Amniotic stem cell (primary cell): Measurements from ENCODE around the gene OXNAD1.
"Not testable (repeated sequence)": the region's sequence is repeated elsewhere in the genome, so short reads cannot be mapped to it uniquely, and the experiment has no call there.

Source experiments
- DNase-seq: peaks from one replicate; lab custom pipeline; 2025; lab: John Stamatoyannopoulos, UW

Gene OXNAD1

DNA sequence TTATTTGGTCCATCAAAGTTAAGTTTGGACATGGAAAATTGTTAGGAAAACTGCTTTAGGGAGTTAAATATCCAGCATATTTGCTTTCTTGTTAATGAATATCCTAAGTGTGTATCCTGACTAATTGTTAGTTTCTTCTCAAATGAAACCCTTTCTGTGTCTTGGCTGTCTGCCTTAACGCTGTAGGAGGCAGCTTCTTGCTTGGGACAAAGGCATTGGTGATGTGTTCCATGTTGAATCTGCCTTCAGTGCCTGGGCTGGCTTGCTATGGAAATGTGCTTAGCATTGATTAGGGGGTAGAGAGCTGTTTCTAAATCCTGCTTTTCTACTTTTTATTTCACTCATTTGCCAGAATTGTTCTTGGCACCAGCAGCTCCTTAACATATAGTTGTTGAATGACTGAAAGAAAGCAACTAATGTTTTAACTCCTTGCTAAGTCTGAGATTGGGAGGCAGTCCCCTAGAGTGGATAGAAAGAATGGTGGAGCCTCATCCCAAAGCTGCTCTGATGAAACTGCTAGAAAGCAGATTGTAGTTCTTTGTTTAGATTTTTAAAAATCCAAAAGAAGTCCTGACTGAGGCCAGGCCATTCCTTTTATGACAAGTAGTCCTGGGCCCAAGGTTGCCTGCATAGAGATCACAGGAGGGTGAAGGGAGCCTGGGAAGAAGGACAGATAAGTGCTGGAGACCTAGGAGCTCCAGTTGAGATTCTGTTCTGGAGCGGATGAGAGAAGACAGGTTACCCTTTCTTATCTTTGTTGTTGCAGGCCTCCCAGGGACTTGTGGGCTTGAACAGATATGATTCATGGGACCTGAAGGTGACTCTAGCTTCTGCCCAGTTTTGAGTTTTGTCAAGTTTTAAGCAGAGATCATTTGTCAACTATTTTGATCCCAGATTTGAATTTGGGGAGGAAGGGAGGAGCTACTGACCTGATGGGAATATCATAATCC is 39.3 kb downstream of the OXNAD1 start:
- DNase-seq = no peak

DNA sequence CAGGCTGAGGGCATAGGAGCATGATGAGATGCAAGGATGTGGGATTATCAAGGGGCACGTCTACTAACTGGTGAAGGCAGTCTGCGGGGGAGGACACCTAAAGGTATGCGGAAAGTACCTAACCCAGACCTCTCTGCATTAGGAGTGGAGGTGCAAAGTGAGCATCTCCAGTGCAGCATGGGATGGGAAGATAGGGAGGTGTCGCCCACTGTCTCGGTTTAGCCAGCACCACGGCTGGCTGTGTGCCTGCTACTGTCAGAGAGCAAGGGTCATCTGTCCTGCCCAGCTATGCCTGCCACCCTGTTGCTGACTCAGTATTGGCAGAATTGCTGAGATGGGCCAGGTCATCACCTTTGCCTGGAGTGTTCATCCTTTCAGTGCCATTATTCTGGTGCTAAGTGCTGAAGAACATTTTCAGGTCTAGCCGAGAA is 40.1 kb downstream of the OXNAD1 start:
- no peak for DNase-seq

DNA sequence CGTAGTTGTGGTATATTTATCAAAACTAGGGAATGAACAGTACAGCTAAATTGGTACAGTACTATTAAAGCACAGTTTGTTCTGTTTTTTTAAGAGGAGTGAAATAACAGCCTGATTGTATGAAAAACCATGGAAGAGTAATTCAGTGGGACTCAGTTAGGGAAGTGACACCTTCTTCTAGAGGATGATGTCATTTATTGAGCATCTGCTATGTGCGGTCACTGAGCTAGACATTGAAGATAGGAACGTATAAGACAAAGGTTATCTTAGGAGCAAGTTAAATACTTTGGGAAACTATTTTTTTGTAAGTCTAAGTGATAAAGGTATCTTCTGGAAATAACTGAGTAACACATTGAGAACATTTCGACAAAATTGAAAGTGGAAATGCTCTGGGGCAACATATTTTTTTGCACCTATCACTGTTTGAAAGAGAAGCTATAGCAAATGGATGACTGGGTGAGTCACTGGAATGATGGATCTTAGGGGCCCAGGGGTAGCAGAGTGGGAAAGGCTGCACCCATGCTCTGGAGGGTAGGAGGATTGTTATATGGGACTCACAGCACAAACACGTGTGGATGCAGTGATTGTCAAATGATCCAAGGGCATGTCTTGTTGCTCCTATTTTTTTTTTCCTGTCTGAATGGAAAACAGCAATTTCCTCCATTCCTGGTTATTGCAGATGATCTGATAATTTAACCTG is 43.0 kb downstream of the OXNAD1 start:
- no peak for DNase-seq

DNA sequence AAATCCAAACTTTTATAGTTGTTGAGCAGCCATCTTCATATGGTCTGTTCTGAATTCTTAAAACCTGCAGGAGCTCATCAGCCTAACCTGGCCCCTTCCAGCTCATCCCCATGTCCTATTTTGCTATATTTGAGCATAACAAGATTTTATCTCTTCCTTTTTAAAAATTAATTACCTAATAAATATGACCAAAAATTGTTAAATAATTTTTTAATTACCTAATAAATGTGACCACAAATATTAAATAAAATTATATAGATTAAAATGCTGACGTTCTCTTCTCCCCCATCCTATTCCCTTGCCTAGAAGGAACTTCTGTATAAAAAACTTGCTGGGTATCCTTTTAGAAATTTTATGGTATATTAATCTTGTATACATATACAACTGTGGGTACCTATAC is 43.7 kb downstream of the OXNAD1 start:
- no peak for DNase-seq

DNA sequence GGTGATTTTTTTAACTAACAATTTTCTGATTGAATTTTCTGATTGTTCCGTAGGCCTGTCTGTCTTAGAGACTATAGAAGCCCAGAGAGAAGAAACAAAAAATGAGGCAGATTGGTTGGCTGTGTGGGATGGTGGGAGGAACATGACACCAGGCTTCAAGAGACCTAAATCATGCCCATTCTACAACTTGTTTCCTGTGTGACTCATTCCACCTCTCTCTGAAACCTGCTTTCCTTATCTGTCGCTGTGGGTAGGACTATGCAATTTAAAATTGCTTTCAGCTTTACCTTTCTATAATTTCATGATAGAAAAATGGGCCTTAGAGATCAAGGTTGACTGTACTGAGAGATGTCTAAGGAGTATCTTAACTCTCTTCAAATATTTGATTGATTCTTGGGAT is 44.5 kb downstream of the OXNAD1 start:
- DNase-seq = no peak

DNA sequence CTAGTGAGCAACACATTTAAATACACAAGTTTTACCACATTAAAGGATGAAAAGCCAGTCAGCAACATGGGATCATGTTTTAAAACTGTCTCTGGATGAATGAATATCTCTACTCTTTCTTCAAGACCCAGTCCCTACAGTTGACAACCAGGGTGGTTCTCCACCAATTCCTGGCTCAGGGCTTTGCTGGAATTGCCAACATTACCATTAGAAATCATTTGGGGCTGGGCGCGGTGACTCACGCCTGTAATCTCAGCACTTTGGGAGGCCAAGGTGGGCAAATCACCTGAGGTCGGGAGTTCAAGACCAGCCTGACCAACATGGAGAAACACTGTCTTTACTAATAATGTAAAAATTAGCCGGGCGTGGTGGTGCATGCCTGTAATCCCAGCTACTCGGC is 45.5 kb downstream of the OXNAD1 start:
- DNase-seq = not testable (repeated sequence)

DNA sequence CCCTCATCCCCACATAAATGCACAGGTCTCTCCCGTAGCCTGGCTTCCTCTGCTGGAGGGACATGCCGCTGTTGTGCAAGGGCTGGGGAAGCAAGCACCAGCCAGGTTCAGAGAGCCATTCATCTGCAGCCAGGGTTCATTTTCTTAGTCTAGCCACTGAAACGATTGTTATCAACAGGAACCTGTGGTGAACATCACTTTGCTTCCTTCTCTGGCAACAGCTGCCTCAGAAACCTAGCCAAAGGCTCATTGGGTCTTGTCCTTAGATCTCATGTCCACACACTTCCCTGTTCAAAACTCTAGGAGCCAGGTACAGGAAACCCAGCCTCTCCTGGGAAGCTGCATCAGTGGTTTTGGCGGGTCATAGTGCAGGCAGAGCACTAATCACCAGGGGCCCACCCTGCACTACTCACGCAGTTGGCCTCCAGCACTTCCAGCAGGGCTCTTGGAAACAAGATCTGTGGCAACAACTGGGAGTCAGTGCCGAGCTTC is 47.0 kb downstream of the OXNAD1 start:
- DNase-seq = no peak

DNA sequence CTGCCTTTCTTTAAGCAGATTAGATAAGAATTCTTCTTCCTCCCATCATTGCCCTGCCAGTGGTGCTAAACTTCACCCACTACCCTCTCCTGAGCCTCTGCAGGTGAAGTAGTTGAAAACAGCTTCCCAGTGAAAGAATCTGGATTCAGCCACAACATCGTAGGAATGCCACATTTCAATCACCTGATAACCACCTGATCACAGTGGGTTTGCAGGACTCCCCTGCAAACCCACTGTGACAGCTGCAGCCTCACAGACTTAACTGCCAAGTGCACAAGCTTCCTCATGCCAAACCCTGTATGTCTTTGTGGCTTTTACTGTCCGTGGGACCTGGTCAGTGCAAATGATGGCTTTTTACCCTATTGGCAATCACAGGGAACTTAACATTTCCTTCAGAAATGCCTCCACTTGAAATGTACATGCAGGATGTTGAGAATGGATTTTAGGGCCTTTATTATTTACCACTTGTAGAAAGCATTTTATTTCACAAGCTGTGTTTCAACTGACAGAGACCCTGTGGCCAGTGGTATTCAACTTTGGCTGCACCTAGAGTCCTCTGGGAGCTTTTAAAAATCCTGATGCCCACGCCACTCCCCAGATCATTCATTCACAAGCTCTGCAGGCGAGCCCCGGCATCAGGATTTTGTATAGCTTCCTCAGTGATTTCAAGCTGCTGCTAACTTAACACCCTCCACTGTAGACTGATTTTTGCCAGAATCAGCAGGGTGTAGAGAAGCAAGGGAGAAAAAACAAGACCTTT is 49.1 kb downstream of the OXNAD1 start:
- DNase-seq = no peak

DNA sequence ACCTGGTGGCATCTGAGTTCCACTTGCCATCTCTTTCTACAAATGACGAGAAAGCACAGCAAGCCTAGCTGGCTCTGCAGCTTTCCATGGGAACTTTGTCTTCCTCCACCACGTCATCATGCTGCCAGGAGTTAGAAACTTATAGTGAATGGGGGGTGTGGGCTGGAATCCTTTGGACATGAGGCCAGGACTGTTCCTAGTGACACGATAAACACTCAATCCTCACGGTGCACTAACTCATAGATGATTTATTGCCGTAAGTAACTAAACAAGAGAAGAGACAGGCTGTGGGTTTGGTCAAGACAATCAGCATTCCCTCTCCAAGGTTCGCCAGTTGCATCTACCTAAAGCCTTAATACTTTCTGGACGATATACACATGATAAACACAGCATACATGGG is 50.6 kb downstream of the OXNAD1 start:
- no peak for DNase-seq

DNA sequence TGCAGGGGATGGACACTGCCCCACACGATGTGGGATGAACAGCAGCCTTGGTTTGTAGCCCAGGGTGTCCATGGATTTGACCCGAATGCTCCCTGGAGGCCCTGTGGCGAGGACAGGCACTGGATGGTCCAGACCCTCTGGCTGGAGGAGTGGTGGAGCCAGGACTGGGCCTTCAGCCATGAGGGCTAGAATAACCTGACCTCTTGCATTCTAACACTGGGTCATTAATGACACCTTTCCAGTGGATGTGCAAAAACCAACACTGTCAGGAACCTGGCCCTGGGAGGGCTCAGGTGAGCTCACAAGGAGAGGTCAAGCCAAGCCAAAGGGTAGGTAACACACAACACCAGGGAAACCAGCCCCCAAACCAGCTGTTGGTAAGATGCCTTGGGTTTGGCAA is 51.4 kb downstream of the OXNAD1 start:
- no peak for DNase-seq

DNA sequence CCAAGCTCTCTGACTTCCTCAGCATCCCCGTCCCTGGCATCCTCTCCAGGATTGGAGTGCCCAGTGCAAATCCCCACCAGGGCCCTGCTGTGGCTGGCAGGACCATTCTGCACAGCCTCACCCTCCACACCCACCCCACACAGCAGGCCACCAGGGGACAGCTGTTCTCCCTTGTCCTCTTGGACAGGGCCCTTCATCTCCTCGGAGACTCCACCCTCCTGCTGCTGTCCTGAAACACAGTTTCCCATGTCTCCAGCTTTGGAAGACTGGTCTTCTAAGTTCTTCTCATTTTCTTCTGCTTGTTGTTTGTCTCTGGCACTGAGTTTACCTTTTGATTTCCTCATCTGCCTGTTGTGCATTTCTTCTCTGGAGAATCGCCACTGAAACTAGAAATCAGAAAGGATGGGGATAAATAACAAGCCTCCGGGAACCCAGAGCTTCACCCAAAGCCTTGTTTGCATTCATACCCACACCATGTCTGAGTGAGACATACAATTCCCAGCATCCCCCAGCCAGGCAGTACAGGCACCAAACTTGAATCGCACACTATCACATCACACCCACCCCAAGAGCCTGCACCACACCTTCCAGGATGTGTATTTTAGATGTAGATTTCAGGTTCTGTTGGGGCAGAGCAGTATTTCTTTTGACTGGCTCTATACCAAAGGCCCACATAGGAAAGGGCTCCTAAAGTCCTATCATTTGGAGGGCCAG is 52.0 kb downstream of the OXNAD1 start:
- no peak for DNase-seq

DNA sequence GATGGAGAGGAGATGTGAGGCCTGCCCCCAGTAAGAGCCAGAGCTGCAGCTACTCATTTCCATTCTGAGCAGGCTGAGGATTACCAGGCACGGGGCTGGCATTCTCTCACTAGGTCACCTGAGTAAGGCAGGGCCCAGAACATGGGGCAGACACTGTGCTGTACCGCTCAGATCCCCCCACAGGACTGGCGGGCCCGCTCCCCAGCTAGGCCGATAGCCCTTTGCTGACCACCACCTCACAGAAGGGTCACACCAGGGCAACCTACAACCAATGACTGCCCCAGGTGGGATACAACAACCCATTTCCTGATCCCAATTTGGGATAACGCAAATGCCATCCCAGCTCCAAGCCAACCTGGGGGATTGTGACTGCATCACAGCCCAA is 52.5 kb downstream of the OXNAD1 start:
- no peak for DNase-seq

DNA sequence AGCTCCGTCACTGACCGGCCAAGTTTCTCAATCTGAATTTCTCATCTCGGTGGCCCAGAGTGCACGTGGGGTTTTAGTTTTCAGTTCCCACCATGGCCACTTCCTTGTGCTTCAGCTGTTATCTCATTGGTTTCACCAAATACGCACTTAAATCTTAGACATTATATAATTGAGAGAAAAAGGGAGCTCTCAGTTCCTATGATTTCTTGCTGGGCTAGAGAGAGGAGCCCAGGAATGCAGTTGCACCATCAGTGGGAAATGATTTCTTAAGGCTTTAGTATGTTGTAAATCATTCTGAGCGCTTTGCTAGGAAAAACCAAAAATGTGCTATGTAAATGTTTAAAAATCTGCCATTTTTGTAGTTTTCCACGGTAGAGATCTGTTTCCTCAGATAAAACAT is 53.2 kb downstream of the OXNAD1 start:
- no peak for DNase-seq

DNA sequence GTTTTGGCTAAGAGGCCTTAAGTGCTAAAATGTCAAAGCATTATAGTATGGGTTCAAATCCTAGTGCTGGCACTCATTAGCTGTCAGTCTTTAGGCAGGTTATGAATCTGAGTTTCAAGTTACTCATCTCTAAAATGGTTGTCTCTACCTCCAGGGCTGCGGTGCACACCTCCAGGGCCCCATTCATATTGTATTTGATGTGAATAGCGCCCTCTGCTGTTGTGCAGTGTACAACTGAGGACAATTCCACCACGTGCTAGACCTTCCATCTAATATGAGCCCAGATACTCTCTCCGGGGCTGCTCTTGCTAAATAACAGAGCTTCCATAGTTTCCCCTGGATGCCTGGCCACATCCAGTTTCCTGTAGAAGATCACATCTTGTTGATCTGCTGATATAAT is 54.3 kb downstream of the OXNAD1 start:
- no peak for DNase-seq

DNA sequence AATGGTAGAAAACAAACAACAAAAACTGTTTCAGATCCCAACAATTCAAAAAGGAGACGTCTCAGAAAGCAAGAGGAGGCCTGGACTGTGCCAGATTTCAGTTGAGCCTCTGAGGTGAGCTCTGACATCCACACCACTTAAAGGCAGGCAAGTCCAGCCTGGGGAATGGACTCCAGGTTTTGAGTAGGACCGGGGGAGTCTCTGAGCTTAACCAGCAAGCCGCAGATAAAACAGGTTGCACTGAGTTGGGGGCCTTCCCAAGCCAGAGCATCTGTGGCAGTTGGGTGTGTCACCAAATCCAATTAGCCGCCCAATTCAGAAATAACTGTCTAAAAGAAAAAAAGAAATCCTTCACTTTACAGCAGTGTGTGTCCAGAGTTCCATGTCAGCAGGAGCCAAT is 54.7 kb downstream of the OXNAD1 start:
- no peak for DNase-seq

DNA sequence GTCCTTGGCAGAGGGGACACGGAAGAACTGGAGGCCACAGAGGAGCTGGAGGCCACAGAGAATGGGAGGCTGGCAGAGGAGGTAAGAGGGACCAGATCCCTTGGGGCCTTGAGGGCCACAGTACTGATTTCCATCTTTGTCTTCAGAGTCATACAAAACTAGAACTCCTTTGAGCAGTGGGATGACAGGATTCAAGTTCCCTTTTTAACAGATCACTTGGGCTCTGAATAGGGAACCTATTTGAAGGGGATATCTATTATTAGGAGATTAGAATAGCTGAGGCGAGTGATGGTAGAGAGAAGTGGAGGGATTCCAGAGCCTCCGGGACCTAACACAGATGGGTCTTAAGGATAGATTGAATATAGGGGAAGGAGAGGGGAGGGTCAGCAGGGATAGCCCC is 55.7 kb downstream of the OXNAD1 start:
- no peak for DNase-seq

DNA sequence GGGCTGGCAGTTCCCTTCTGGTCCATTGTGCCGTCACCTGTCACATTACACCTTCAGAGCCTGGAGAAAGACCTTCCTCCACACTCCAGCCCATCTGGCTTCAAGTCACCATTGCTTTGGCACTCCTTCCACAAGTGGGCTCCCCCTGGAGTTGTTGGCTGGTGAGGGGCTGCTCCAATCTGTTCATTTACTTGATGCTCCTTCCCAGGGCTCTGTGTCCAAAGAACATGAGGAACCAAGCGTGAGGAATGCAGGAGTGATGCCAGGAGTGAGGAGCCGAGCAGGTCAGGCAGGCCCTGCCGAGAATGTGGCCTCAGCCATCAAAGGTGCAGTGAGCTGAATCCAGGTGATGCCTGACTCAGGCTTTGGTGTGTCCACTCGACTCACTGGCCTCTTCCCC is 57.2 kb downstream of the OXNAD1 start:
- DNase-seq = no peak

DNA sequence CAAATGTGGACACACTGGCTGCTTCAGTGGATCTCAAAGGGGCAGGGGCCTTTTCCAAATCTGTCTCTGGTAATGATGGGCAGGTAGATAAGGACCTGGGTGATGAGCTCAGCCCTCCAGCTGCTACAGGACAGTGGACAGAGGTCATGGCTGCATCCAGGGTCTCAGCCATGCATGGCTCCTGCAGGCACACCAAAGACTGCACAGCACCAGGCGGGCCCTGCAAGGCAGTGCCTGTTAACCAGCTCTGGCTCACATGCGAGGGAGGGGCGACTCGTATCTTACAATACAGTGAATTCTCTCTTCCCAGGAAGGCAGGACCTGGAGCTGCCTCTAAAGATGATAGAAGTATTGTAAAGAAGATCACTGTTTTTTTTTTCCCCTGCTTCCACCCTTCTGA is 58.7 kb downstream of the OXNAD1 start:
- DNase-seq = no peak

DNA sequence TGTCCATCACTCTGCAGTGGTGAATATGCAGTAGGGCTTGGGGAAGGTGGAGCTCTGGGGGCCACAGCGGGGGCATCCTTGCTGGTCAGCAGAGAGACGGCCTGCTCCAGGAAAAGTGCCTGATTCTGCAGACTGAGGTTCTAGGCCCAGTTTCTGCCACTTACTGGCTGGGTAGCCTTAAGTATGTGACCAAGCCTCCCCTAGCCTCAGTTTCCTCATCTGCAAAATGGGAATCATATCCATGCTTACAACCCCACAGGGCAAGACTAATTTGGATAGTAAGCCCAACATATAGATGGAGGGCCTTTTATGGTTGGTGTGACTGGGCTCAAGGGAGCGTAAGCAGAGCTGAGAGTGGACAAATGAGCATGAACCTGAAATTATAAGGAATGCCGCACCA is 60.8 kb downstream of the OXNAD1 start:
- no peak for DNase-seq

DNA sequence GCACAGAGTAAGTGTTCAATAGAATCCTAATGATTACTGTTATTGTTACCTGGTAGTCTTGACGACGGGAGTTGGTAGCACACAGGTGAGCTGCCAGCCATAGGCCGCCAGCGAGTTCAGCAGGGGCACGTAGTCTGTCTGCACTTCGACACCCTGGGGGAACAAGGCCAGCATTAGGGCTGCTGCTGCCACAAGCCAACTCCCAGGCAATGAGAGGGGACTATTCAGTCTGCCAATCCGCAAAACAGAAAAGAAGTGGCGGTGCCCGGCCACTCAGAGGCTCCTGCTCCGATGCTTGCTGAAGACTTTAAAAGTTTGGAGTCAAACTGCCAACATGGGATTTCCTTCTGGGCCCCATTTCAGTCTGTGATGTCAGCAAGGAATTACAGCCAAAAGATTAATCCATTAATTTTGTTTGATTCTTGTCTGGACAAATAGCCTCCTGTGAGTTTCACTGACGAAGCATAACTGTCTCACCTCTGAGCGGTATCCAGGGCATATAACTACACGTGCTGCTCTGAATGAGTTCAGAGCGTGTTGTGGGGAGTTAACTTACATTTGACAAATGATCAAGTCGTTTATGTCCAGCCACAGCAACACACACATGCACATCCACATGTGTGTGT is 61.8 kb downstream of the OXNAD1 start:
- no peak for DNase-seq

DNA sequence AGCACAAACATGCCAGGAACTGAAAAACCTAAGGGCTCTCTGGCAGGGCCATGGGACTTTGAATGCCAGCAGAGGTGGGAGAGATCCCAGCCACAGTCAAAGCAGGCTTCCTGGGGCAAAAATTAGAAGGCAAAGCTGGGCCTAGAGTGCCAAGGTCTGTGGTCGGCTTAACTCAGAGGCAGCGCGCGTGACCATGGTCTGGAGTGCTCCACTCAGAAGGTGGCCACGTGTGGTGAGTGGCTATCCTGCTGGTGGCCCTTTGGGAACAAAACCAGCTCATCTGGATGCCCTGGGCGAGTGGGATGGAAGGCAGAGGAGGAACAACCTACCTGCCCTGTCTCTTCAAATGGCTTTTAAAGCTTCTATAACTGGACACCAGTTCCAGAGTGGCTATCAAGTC is 63.1 kb downstream of the OXNAD1 start:
- no peak for DNase-seq
